GM12801 (cell line): ENCODE measurements around the gene ACOXL.

Experiments used
- TF ChIP-seq, protein P1 (sequence below): IDR thresholded peaks from one replicate; pipeline ENCODE4 v1.5.1; 2011; ENCODE audit warnings: control low read depth; ENCODE audit not compliant: insufficient read length; ENCODE audit errors: extremely low read depth

Gene ACOXL

DNA sequence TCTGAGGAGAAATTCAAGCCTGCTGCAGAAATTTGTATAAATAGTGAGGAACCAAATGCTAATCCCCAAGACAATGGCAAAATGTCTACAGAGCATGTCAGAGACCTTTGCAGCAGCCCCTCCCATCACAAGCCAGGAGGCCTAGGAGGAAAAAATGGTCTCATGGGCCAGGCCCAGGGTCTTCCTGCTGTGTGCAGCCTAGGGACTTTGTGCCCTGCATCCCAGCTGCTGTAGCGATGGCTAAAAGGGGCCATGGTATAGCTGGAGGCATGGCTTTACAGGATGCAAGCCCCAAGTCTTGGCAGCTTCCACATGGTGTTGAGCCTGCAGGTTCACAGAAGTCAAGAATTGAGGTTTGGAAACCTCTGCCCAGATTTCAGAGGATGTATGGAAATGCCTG lies 197.2 kb downstream of the ACOXL start:
- TF ChIP-seq, protein P1, sequence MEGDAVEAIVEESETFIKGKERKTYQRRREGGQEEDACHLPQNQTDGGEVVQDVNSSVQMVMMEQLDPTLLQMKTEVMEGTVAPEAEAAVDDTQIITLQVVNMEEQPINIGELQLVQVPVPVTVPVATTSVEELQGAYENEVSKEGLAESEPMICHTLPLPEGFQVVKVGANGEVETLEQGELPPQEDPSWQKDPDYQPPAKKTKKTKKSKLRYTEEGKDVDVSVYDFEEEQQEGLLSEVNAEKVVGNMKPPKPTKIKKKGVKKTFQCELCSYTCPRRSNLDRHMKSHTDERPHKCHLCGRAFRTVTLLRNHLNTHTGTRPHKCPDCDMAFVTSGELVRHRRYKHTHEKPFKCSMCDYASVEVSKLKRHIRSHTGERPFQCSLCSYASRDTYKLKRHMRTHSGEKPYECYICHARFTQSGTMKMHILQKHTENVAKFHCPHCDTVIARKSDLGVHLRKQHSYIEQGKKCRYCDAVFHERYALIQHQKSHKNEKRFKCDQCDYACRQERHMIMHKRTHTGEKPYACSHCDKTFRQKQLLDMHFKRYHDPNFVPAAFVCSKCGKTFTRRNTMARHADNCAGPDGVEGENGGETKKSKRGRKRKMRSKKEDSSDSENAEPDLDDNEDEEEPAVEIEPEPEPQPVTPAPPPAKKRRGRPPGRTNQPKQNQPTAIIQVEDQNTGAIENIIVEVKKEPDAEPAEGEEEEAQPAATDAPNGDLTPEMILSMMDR: no peak

DNA sequence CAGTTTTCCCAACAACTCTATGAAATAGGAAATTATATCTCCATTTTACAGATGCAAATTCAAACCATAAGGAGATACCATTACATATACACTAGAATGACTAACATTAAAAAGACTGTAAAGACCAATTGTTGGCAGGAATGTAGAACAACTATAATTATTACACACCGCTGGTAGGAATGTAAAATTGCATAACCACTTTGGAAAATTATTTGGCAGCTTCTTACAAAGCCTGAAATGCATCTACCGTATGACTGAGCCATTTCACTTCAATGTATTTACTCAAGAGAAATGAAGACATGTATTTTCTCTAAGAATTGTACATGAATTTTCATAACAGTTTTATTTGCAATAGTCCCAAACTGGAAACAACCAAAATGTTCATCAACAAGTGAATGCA lies 199.3 kb downstream of the ACOXL start:
- TF ChIP-seq, protein P1: no peak

DNA sequence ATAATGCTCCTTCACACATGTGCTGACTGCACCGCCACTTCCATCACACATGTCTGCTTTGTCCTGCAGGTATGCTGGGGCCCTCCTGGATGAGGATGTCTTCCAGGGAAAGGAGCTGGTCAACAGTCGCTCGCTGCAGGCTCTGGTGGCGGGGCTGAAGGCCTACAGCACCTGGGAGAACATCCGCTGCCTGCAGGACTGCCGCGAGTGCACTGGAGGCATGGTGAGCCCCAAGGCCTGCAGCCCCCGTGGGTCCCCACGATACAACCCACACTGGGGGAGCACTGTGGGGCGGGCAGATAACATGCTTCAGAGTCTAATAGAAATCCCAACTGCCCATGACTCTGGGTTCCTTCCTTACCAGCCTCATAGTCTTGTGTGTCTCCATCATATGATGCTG lies 201.0 kb downstream of the ACOXL start:
- TF ChIP-seq, protein P1: no peak

DNA sequence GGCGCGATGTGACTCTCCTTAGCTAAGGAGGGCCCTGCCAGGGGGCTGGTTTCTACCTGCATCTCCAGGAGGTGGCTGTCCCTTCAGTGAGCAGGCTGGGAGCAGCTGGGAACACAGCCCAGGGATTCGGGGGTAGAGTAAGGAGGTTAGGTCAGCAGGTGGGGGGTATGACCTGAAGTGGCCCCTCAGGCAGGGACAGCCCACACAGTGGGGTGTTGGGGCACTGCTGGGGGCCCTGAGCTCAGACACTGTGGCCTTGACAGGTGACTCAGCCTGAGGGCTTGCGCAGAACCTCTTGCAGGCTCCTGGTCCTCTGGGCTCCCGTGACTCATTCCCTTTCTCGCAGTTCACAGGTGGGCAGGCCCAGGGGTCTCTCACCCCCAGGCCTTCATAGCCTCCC lies 202.6 kb downstream of the ACOXL start:
- TF ChIP-seq, protein P1: no peak

DNA sequence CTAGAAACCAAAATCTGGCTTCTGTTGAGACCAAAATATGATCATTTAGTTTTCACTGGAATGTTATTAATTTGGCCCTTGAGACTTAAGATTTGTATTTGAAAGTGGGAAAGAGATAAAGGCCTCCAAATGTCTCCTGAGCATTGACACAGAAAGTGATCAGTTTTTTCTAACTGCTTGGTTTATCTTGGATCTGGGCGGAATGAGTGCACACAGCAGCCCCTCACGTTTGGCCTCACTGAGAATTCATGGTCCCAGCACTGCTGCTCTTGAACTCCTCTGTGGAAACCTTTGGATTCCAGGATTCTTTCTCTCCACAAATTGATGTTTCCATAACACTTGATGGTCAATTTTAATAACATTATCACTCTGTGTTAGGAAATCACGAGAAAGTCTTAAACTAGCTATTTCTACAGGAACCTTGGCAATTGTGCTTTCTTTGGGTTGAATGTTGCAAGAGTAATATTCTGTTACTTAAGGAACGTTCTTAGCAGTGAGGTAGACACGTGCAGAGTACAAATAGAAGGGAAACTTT lies 208.1 kb downstream of the ACOXL start:
- TF ChIP-seq, protein P1: no peak

DNA sequence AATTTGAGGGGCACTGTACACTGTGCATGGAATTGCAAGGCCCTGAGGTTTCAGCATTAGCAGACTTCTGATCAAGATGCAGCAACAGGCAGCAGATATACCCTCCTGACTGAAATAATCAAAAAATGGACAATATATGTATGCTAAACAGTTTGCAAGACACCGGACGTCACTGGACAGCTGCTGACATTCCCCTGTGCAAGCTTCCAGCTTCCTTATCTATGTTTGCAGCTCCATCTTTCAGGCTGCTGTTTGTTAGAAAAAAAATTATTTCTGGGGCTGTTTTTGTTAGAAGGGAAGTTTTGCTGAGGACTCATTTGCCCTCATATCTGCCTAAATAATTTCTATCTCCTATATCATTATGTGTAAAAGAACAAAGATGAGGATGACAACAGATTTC lies 208.9 kb downstream of the ACOXL start:
- TF ChIP-seq, protein P1: no peak

DNA sequence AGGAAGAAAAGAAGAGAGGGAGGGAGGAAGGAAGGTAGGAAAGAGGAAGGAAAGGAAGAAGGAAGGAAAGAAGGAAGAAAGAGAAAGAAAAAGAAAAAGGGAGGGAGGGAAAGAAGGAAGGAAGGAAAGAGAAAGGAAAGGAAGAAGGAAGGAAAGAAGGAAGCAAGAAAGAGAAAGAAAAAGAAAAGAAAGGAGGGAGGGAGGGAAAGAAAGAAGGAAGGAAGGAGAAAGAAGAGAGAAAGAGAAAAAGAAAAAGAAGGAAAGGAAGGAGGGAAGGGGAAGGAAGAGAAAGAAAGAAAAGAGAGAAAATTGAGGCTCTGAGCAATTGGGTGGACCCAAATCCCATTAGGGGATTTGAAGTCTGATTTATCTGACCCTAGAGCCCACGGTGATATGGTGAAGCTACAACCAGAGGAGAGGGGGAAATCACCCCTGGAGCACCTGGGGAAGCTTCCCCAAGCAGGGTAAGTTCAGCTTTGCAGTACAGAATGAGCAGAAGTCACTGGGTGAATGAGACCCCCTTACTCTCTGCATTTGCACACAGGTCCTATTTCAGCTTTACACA lies 210.8 kb downstream of the ACOXL start:
- TF ChIP-seq, protein P1: no peak
